Sigmoid colon (tissue), 7 donors: ENCODE data around the gene TCAIM. TPM values are rescaled to one million over a fixed set of nuclear protein-coding genes. Genes with fewer than 3 reads are reported as not detected.

Experiments used
- DNase-seq: peaks from one replicate; pipeline ENCODE4 v3.0.0-alpha.2; 2019
- H3K27ac ChIP-seq, 4 donors: fragments of 200-600 bp; sonication (generic); one replicate each; pipeline ENCODE4 v1.5.1; 2016 to 2019; ENCODE audit warnings: mild to moderate bottlenecking in 1 of 4
- H3K27me3 ChIP-seq, 3 donors: fragments of 200-600 bp; sonication (generic); one replicate each; pipeline ENCODE4 v1.5.1; 2019; ENCODE audit warnings: mild to moderate bottlenecking in 1 of 3
- H3K36me3 ChIP-seq, 4 donors: fragments of 200-600 bp; sonication (generic); one replicate each; pipeline ENCODE4 v1.5.1; 2016 to 2019
- H3K4me1 ChIP-seq, 4 donors: fragments of 200-600 bp; sonication (generic); one replicate each; pipeline ENCODE4 v1.5.1; 2017 to 2019
- H3K4me3 ChIP-seq, 4 donors: fragments of 200-600 bp; sonication (generic); one replicate each; pipeline ENCODE4 v1.5.1; 2017 to 2019; ENCODE audit warnings: mild to moderate bottlenecking in 2 of 4, moderate library complexity in 1 of 4
- H3K9me3 ChIP-seq, 4 donors: fragments of 200-600 bp in 3 of 4; sonication (generic) in 3 of 4; one replicate each; pipeline versions ENCODE4 v1.5.1 to v1.6.1; 2013 to 2019
- EP300 ChIP-seq, 4 donors: sonication (generic); formaldehyde crosslinking; IDR thresholded peaks; one replicate each; pipeline ENCODE4 v1.6.1; 2017; ENCODE audit warnings: antibody characterized with exemption in 4 of 4
- POLR2A ChIP-seq, 2 donors: fragments of 450-650 bp; IDR thresholded peaks; one replicate each; pipeline ENCODE4 v1.6.1; 2016; ENCODE audit warnings: antibody characterized with exemption in 2 of 2, mild to moderate bottlenecking in 2 of 2, moderate library complexity in 2 of 2
- POLR2AphosphoS5 ChIP-seq, 4 donors: sonication (generic); formaldehyde crosslinking; IDR thresholded peaks; one replicate each; pipeline ENCODE4 v1.6.1; 2017; ENCODE audit warnings: antibody characterized with exemption in 4 of 4
- WGBS, 2 donors: extraction: QIAGEN DNeasy Blood & Tissue Kit; methylation state at CpG; one replicate each; pipeline ENCODE4 v1.1.7; 2013; 5-methylcytosine and 5-hydroxymethylcytosine counted together
- intact Hi-C: fragments of 100-400 bp; cut with DNase I; formaldehyde crosslinking; loops from one replicate; pipeline ENCODE4 v1.15.1; 2023
- polyA plus RNA-seq, 3 donors: library from polyadenylated mRNA; stranded (reverse); fragments of 200-250 nt; gene quantifications; one replicate each; pipeline ENCODE4 v1.2.3, GENCODE V29; 2013
- total RNA-seq, 4 donors: library from RNA; depleted of rRNA; stranded (reverse); fragments of >200 nt; gene quantifications; one replicate each; pipeline ENCODE4 v1.1.0, GENCODE V29; 2016
- TF ChIP-seq, protein P1 (sequence below), 4 experiments: fragments of 450-650 bp in 3 of 4; fragments of 200-600 bp in 1 of 4; IDR thresholded peaks; one replicate each; pipeline ENCODE4 v1.5.1; 2016 to 2019; ENCODE audit warnings: antibody characterized with exemption in 4 of 4, mild to moderate bottlenecking in 3 of 4, moderate library complexity in 2 of 4
- donor health status: healthy with polysubstance abuse.
- donor health status: Bipolar disorder and iron deficiency.
- donor health status: healthy.

The TCAIM gene
- total and polyA plus RNA-seq, 7 donors = 12.6 to 39.3 (median 30.3) TPM

DNA sequence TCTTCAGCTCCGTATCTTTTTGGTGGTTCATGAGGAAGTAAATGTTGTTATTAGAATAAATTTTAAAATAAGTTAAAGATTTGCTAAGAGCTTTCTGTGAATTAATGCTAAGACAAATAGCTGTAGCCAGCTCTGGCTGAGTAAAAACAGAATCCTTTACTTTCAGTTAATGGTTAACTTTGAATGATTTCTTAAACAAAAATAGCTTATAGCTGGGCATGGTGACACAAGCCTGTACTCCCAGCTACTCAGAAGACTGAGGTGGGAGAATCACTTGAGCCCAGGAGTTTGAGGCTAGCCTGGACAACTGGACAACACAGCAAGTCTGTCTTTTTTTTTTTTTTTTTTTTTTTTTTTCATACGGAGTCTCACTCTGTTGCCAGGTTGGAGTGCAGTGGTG is 25.0 kb downstream of the TCAIM start:
- whole genome bisulfite sequencing, 2 donors = 44 to 69% methylated on average over 2 of the region's 2 CpGs

GRCh38 chr3:44365952-44366351 is 27.4 kb downstream of the TCAIM start:
- H3K36me3 ChIP-seq = peaks cover 0 to 42% (median 0%) of the 10 kb centered on the region in 4 donors
- H3K4me1 ChIP-seq = no peaks in the 10 kb centered on the region
- intact Hi-C loops = no loop called here
- no peaks in the 10 kb centered on the region for H3K27me3 ChIP-seq
- no peaks in the 10 kb centered on the region for H3K9me3 ChIP-seq
- no peak for DNase-seq
- WGBS, 2 donors = 94% methylated on average over 1 of the region's 1 CpG
- TF ChIP-seq EP300 (IDR thresholded peaks at IDR 0.05) = no peak
- no peak for TF ChIP-seq POLR2AphosphoS5 (IDR thresholded peaks at IDR 0.05)
- TF ChIP-seq POLR2A (IDR thresholded peaks at IDR 0.05) = no peak
- TF ChIP-seq, protein P1, sequence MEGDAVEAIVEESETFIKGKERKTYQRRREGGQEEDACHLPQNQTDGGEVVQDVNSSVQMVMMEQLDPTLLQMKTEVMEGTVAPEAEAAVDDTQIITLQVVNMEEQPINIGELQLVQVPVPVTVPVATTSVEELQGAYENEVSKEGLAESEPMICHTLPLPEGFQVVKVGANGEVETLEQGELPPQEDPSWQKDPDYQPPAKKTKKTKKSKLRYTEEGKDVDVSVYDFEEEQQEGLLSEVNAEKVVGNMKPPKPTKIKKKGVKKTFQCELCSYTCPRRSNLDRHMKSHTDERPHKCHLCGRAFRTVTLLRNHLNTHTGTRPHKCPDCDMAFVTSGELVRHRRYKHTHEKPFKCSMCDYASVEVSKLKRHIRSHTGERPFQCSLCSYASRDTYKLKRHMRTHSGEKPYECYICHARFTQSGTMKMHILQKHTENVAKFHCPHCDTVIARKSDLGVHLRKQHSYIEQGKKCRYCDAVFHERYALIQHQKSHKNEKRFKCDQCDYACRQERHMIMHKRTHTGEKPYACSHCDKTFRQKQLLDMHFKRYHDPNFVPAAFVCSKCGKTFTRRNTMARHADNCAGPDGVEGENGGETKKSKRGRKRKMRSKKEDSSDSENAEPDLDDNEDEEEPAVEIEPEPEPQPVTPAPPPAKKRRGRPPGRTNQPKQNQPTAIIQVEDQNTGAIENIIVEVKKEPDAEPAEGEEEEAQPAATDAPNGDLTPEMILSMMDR (IDR thresholded peaks at IDR 0.05) = no peak
- H3K27ac ChIP-seq = no peak overlapping the region
- no peak overlapping the region for H3K4me3 ChIP-seq

More for the DNA sequence above, 25.0 kb downstream of the TCAIM start:
- Histone ChIP-seq H3K4me1 (peaks cover 0 to 7% (median 0%) of the 10 kb centered on the region in 4 donors), H3K9me3 (no peaks in the 10 kb centered on the region), H3K36me3 (peaks cover 0 to 46% (median 0%) of the 10 kb centered on the region in 4 donors), H3K27ac (no peak overlapping the region), H3K4me3 (no peak overlapping the region), H3K27me3 (no peaks in the 10 kb centered on the region)
- DNase-seq = no peak
- TF ChIP-seq EP300 (IDR thresholded peaks at IDR 0.05) (no peak), POLR2A (IDR thresholded peaks at IDR 0.05) (no peak), POLR2AphosphoS5 (IDR thresholded peaks at IDR 0.05) (no peak)
- TF ChIP-seq, protein P1 (IDR thresholded peaks at IDR 0.05) = no peak
- intact Hi-C loops = no loop called here

- Histone ChIP-seq H3K27ac (no peak overlapping the region), H3K9me3 (no peaks in the 10 kb centered on the region), H3K36me3 (peaks cover 0 to 21% (median 2%) of the 10 kb centered on the region in 4 donors), H3K4me1 (no peaks in the 10 kb centered on the region), H3K4me3 (no peak overlapping the region), H3K27me3 (no peaks in the 10 kb centered on the region)
- no peak for DNase-seq
- 64 to 70% methylated on average over 1 of the region's 1 CpG for WGBS, 2 donors
- TF ChIP-seq EP300 (IDR thresholded peaks at IDR 0.05) = no peak
- no peak for TF ChIP-seq POLR2AphosphoS5 (IDR thresholded peaks at IDR 0.05)
- no peak for TF ChIP-seq POLR2A (IDR thresholded peaks at IDR 0.05)
- intact Hi-C loops = no loop called here
Measured at GRCh38 chr3:44375450-44375849, 36.9 kb downstream of the TCAIM start.

- no peak overlapping the region for H3K4me3 ChIP-seq
- 97 to 98% methylated on average over 7 of the region's 7 CpGs for WGBS, 2 donors
- TF ChIP-seq POLR2A (IDR thresholded peaks at IDR 0.05) = no peak
- TF ChIP-seq, protein P1 (IDR thresholded peaks at IDR 0.05) = no peak
- no peak for TF ChIP-seq EP300 (IDR thresholded peaks at IDR 0.05)
- TF ChIP-seq POLR2AphosphoS5 (IDR thresholded peaks at IDR 0.05) = no peak
- no peak overlapping the region for H3K27ac ChIP-seq
- no peaks in the 10 kb centered on the region for H3K27me3 ChIP-seq
- H3K36me3 ChIP-seq = no peaks in the 10 kb centered on the region
- intact Hi-C loops = no loop called here
- no peaks in the 10 kb centered on the region for H3K9me3 ChIP-seq
- no peaks in the 10 kb centered on the region for H3K4me1 ChIP-seq
- no peak for DNase-seq
Measured at GRCh38 chr3:44387404-44387803, 48.8 kb downstream of the TCAIM start.

DNA sequence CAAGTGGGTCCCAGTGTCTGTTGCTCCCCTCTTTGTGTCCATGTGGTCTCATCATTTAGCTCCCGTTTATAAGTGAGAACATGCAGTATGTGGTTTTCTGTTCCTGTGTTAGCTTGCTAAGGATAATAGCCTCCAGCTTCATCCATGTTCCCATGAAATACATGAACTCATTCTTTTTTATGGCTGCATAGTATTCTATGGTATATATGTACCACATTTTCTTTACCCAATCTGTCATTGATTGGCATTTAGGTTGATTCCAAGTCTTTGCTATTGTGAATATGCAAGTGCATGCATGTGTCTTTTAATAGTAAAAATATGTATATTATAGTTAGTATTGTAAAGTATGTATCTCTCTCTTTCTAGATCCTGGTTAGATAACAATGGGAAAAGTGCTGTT is 53.9 kb downstream of the TCAIM start:
- Histone ChIP-seq H3K36me3 (peaks cover 0 to 18% (median 5%) of the 10 kb centered on the region in 4 donors), H3K4me1 (no peaks in the 10 kb centered on the region), H3K4me3 (no peak overlapping the region), H3K27ac (no peak overlapping the region), H3K9me3 (no peaks in the 10 kb centered on the region), H3K27me3 (no peaks in the 10 kb centered on the region)
- WGBS, 2 donors = 92 to 94% methylated on average over 1 of the region's 1 CpG
- TF ChIP-seq EP300 (IDR thresholded peaks at IDR 0.05) (no peak), POLR2AphosphoS5 (IDR thresholded peaks at IDR 0.05) (no peak), POLR2A (IDR thresholded peaks at IDR 0.05) (no peak)
- TF ChIP-seq, protein P1 (IDR thresholded peaks at IDR 0.05) = no peak
- intact Hi-C loops = no loop called here
- no peak for DNase-seq
